ENCODE data around the gene RNF112. TPM values are rescaled to one million over a fixed set of nuclear protein-coding genes. Genes with fewer than 3 reads are reported as not detected.

The RNF112 gene
- total RNA-seq, 1 experiment from 2014 or later: 0.09 TPM

- Histone ChIP-seq H3K9me3 (ENCODE audit: low read depth, low read length, poor library complexity, severe bottlenecking) (no peaks in the 10 kb centered on the region), H3K4me1 (ENCODE audit: insufficient read depth, low read length, poor library complexity, severe bottlenecking) (no peaks in the 10 kb centered on the region), H3K36me3 (ENCODE audit: insufficient read depth, low read length, poor library complexity, severe bottlenecking) (no peaks in the 10 kb centered on the region), H3K27me3 (replicated peaks; ENCODE audit: insufficient read depth, low read depth, low read length, poor library complexity) (no peaks in the 10 kb centered on the region), H3K4me3 (ENCODE audit: low read depth, low read length, poor library complexity, severe bottlenecking) (no peak overlapping the region), H3K27ac (ENCODE audit: low read depth, low read length, poor library complexity, severe bottlenecking) (no peak overlapping the region)
- intact Hi-C loops (cut with micrococcal nuclease; ENCODE audit: unreplicated experiment): no loop called here
- POLR2A ChIA-PET (ENCODE audit: low non-redundant PET): interaction anchor here (0.7 kb wide), 1 partner anchor 26 kb away, joined by 3 read pairs; no protein-coding TSS in a partner anchor
- peak; percentile 20 for DNase-seq (ENCODE audit: low spot score)
- CTCF ChIA-PET: interaction anchor here (0.6 kb wide), 1 partner anchor 1192 kb away, joined by 7 read pairs; no protein-coding TSS in a partner anchor
- TF ChIP-seq CTCF (conservative IDR thresholded peaks at IDR 0.05; ENCODE audit: low read depth, low read length) (no peak), EZH2 (IDR thresholded peaks at IDR 0.05; ENCODE audit: borderline replicate concordance, low read depth, low read length, poor library complexity, severe bottlenecking) (no peak)
- no TSS peak for BruUV-seq (replicated peaks)
These were observed 1.5 kb upstream of the RNF112 start for GRCh38 chr17:19409509-19409908.

GRCh38 chr17:19410091-19410490 lies 941 bp upstream of the RNF112 start:
- POLR2A ChIA-PET (ENCODE audit: low non-redundant PET): interaction anchor here (0.7 kb wide), 1 partner anchor 26 kb away, joined by 3 read pairs; no protein-coding TSS in a partner anchor
- intact Hi-C loops (cut with micrococcal nuclease; ENCODE audit: unreplicated experiment): no loop called here
- no TSS peak for BruUV-seq (replicated peaks)

DNA sequence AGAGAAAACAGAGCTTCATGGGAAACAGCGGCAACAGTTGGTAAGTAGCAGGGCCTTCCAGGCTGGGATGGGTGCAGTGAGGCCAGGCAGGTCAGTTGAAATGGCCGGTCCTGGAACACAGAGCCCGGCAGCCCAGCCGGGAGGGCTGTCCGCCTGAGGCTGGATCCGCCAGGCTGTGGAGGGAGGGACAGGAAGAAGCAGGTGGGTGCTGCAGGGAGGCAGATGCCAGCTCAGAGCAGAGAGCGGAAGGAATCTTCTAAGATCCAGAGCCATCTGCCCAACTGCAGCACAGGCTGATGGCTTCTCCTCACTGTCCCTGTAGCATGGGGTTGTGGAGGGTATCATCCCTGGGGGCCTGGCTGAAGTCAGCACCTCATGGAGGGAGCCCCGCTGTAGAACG lies 599 bp downstream of the RNF112 start:
- H3K9me3 ChIP-seq (ENCODE audit: low read depth, low read length, poor library complexity, severe bottlenecking): no peaks in the 10 kb centered on the region
- no peak overlapping the region for H3K27ac ChIP-seq (ENCODE audit: low read depth, low read length, poor library complexity, severe bottlenecking)
- H3K4me1 ChIP-seq (ENCODE audit: insufficient read depth, low read length, poor library complexity, severe bottlenecking): no peaks in the 10 kb centered on the region
- ChIA-PET CTCF (no interaction called here), POLR2A (ENCODE audit: low non-redundant PET) (interaction anchor here (0.6 kb wide), 1 partner anchor 27 kb away, joined by 7 read pairs; no protein-coding TSS in a partner anchor)
- TF ChIP-seq EZH2 (IDR thresholded peaks at IDR 0.05; ENCODE audit: borderline replicate concordance, low read depth, low read length, poor library complexity, severe bottlenecking): no peak
- TF ChIP-seq CTCF (conservative IDR thresholded peaks at IDR 0.05; ENCODE audit: low read depth, low read length): no peak
- no peaks in the 10 kb centered on the region for H3K27me3 ChIP-seq (replicated peaks; ENCODE audit: insufficient read depth, low read depth, low read length, poor library complexity)
- intact Hi-C loops (cut with micrococcal nuclease; ENCODE audit: unreplicated experiment): no loop called here
- H3K4me3 ChIP-seq (ENCODE audit: low read depth, low read length, poor library complexity, severe bottlenecking): no peak overlapping the region
- DNase-seq (ENCODE audit: low spot score): no peak
- no peaks in the 10 kb centered on the region for H3K36me3 ChIP-seq (ENCODE audit: insufficient read depth, low read length, poor library complexity, severe bottlenecking)
- BruUV-seq (replicated peaks): no TSS peak

More at GRCh38 chr17:19410091-19410490, 941 bp upstream of the RNF112 start:
- Histone ChIP-seq H3K4me3 (ENCODE audit: low read depth, low read length, poor library complexity, severe bottlenecking) (no peak overlapping the region), H3K36me3 (ENCODE audit: insufficient read depth, low read length, poor library complexity, severe bottlenecking) (no peaks in the 10 kb centered on the region), H3K4me1 (ENCODE audit: insufficient read depth, low read length, poor library complexity, severe bottlenecking) (no peaks in the 10 kb centered on the region), H3K9me3 (ENCODE audit: low read depth, low read length, poor library complexity, severe bottlenecking) (no peaks in the 10 kb centered on the region), H3K27me3 (replicated peaks; ENCODE audit: insufficient read depth, low read depth, low read length, poor library complexity) (no peaks in the 10 kb centered on the region), H3K27ac (ENCODE audit: low read depth, low read length, poor library complexity, severe bottlenecking) (no peak overlapping the region)
- TF ChIP-seq CTCF (conservative IDR thresholded peaks at IDR 0.05; ENCODE audit: low read depth, low read length): no peak
- TF ChIP-seq EZH2 (IDR thresholded peaks at IDR 0.05; ENCODE audit: borderline replicate concordance, low read depth, low read length, poor library complexity, severe bottlenecking): no peak
- no peak for DNase-seq (ENCODE audit: low spot score)
- CTCF ChIA-PET: interaction anchor here (0.6 kb wide), 1 partner anchor 1193 kb away, joined by 7 read pairs; no protein-coding TSS in a partner anchor

All from A673 (cell line).